H1 (cell line): ENCODE data around the gene DMGDH. TPM values are rescaled to one million over a fixed set of nuclear protein-coding genes. Genes with fewer than 3 reads are reported as not detected.

Experiments
- CTCF ChIA-PET: fragments of 300-600 bp; sonication (Branson Sonifier 250); formaldehyde crosslinking; loops from one replicate; lab custom pipeline; 2021; ENCODE audit not compliant: partially characterized antibody; lab: Charles Lee
- POLR2A ChIA-PET: fragments of 300-600 bp; sonication (Branson Sonifier 250); formaldehyde crosslinking; loops from one replicate; lab custom pipeline; 2021; ENCODE audit warnings: inconsistent platforms; ENCODE audit not compliant: partially characterized antibody; lab: Charles Lee
- DNase-seq, 2 experiments: peaks; one replicate each; pipeline versions ENCODE4 v3.0.0 to v3.0.0-alpha.2; 2010 to 2022; ENCODE audit warnings: low spot score in 2 of 2, low read depth in 1 of 2, mixed read lengths in 1 of 2
- FAIRE-seq: peaks from 2 replicates; lab custom pipeline; 2011; peaks lifted over from hg19 to GRCh38; lab: Jason Lieb, UNC
- H2AFZ ChIP-seq: 2 replicates; pipeline ENCODE4 v1.8.1; 2012; ENCODE audit warnings: low read length, inconsistent platforms
- H2AK5ac ChIP-seq: 2 replicates; pipeline ENCODE4 v1.6.1; 2013; ENCODE audit warnings: low read depth, low read length
- H2BK120ac ChIP-seq: replicated peaks from 2 replicates; pipeline ENCODE3; 2013; ENCODE audit warnings: low read depth, low read length, inconsistent platforms
- H2BK12ac ChIP-seq: 2 replicates; pipeline ENCODE4 v1.6.1; 2013; ENCODE audit warnings: low read depth, low read length
- H2BK15ac ChIP-seq: 2 replicates; pipeline ENCODE4 v1.6.1; 2013; ENCODE audit warnings: low read length
- H2BK20ac ChIP-seq: 2 replicates; pipeline ENCODE4 v1.6.1; 2013; ENCODE audit warnings: low read length
- H2BK5ac ChIP-seq: 2 replicates; pipeline ENCODE4 v1.6.1; 2013; ENCODE audit warnings: low read depth, low read length
- H3K14ac ChIP-seq: 2 replicates; pipeline ENCODE4 v1.6.1; 2013; ENCODE audit warnings: inconsistent platforms; ENCODE audit not compliant: insufficient read length
- H3K18ac ChIP-seq: 2 replicates; pipeline ENCODE4 v1.6.1; 2013; ENCODE audit warnings: low read length; ENCODE audit errors: extremely low read depth
- H3K23ac ChIP-seq: 2 replicates; pipeline ENCODE4 v1.6.1; 2013; ENCODE audit warnings: inconsistent platforms; ENCODE audit not compliant: insufficient read length
- H3K23me2 ChIP-seq: 2 replicates; pipeline ENCODE4 v1.6.1; 2013; ENCODE audit warnings: low read depth, low read length
- H3K27ac ChIP-seq: 2 replicates; pipeline ENCODE4 v1.6.1; 2011; ENCODE audit warnings: low read depth, low read length, inconsistent platforms
- H3K27me3 ChIP-seq, 4 experiments: replicated peaks in 1 of 4; 1 replicate in 1 of 4; 2 replicates in 3 of 4; pipeline versions ENCODE4 v1.6.1 to v1.8.1; 2011 to 2013; ENCODE audit warnings: low read length in 3 of 4, mild to moderate bottlenecking in 3 of 4, inconsistent platforms in 2 of 4, mixed read lengths in 2 of 4, moderate library complexity in 1 of 4; ENCODE audit not compliant: control insufficient read depth in 3 of 4, insufficient read depth in 3 of 4; ENCODE audit errors: extremely low read depth in 1 of 4
- H3K36me3 ChIP-seq, 4 experiments: 2 replicates each; pipeline versions ENCODE4 v1.6.1 to v1.8.1; 2011 to 2013; ENCODE audit warnings: mild to moderate bottlenecking in 4 of 4, low read length in 3 of 4, moderate library complexity in 2 of 4, control low read depth in 1 of 4, inconsistent platforms in 1 of 4; ENCODE audit not compliant: insufficient read depth in 4 of 4, control insufficient read depth in 2 of 4
- H3K4ac ChIP-seq: replicated peaks from 2 replicates; pipeline ENCODE3; 2013; ENCODE audit warnings: low read length, low read depth, mixed read lengths, inconsistent platforms; ENCODE audit not compliant: insufficient read length
- H3K4me1 ChIP-seq, 4 experiments: replicated peaks in 1 of 4; 1 replicate in 1 of 4; 2 replicates in 3 of 4; pipeline versions ENCODE4 v1.6.1 to v1.8.1; 2011 to 2013; ENCODE audit warnings: low read length in 3 of 4, inconsistent platforms in 2 of 4, mixed read lengths in 1 of 4; ENCODE audit not compliant: insufficient read depth in 4 of 4, control insufficient read depth in 3 of 4
- H3K4me2 ChIP-seq, 2 experiments: 2 replicates each; pipeline versions ENCODE4 v1.6.1 to v1.8.1; 2011 to 2013; ENCODE audit warnings: low read depth in 2 of 2, low read length in 2 of 2, control low read depth in 1 of 2, inconsistent platforms in 1 of 2, mild to moderate bottlenecking in 1 of 2; ENCODE audit not compliant: insufficient read depth in 1 of 2
- H3K4me3 ChIP-seq, 4 experiments: fragments of 200-600, 300-600 bp in 1 of 4; sonication (generic), shearing (Covaris generic), sonication (Bioruptor Twin) in 1 of 4; 2 replicates each; pipeline versions ENCODE4 v1.5.1 to v1.8.1; 2011 to 2016; ENCODE audit warnings: low read length in 4 of 4, low read depth in 3 of 4, control low read depth in 2 of 4, inconsistent platforms in 2 of 4, mild to moderate bottlenecking in 2 of 4, mixed read lengths in 1 of 4, moderate library complexity in 1 of 4; ENCODE audit not compliant: insufficient read depth in 2 of 4; ENCODE audit errors: extremely low read depth in 1 of 4
- H3K56ac ChIP-seq: replicated peaks from 2 replicates; pipeline ENCODE3; 2013; ENCODE audit warnings: low read depth, mild to moderate bottlenecking, mixed read lengths, low read length, inconsistent platforms; ENCODE audit not compliant: insufficient read length
- H3K79me1 ChIP-seq: 2 replicates; pipeline ENCODE4 v1.6.1; 2013; ENCODE audit warnings: low read depth, low read length, control low read depth
- H3K79me2 ChIP-seq, 2 experiments: 2 replicates each; pipeline versions ENCODE4 v1.6.1 to v1.8.1; 2012 to 2013; ENCODE audit warnings: low read length in 2 of 2, mild to moderate bottlenecking in 2 of 2, inconsistent platforms in 1 of 2; ENCODE audit not compliant: insufficient read depth in 2 of 2, control insufficient read depth in 1 of 2
- H3K9ac ChIP-seq, 4 experiments: replicated peaks in 1 of 4; 1 replicate in 1 of 4; 2 replicates in 3 of 4; pipeline versions ENCODE4 v1.6.1 to v1.8.1; 2011 to 2013; ENCODE audit warnings: low read depth in 3 of 4, low read length in 3 of 4, control low read depth in 2 of 4, mild to moderate bottlenecking in 2 of 4, moderate library complexity in 2 of 4, inconsistent platforms in 1 of 4; ENCODE audit errors: extremely low read depth in 1 of 4
- H3K9me3 ChIP-seq, 2 experiments: 2 replicates each; pipeline versions ENCODE4 v1.6.1 to v1.8.1; 2012 to 2013; ENCODE audit warnings: mild to moderate bottlenecking in 2 of 2, moderate library complexity in 2 of 2, control low read depth in 1 of 2, inconsistent platforms in 1 of 2, low read depth in 1 of 2, low read length in 1 of 2, mixed read lengths in 1 of 2; ENCODE audit not compliant: insufficient read depth in 2 of 2
- H4K20me1 ChIP-seq, 2 experiments: replicated peaks in 1 of 2; 2 replicates each; pipeline versions ENCODE3 to v1.8.1; 2011 to 2013; ENCODE audit warnings: inconsistent platforms in 2 of 2, low read length in 2 of 2, mild to moderate bottlenecking in 1 of 2; ENCODE audit not compliant: insufficient read depth in 2 of 2, control insufficient read depth in 1 of 2
- H4K5ac ChIP-seq: 2 replicates; pipeline ENCODE4 v1.6.1; 2013; ENCODE audit warnings: low read length, low read depth, mixed read lengths, inconsistent platforms; ENCODE audit not compliant: insufficient read length
- H4K8ac ChIP-seq: 2 replicates; pipeline ENCODE4 v1.8.0; 2013; ENCODE audit warnings: mild to moderate bottlenecking, moderate library complexity, low read length, inconsistent platforms; ENCODE audit not compliant: insufficient read depth; ENCODE audit errors: extremely low read depth
- H4K91ac ChIP-seq: replicated peaks from 2 replicates; pipeline ENCODE3; 2013; ENCODE audit warnings: low read length, mixed read lengths, inconsistent platforms; ENCODE audit not compliant: insufficient read length
- ATF3 ChIP-seq: IDR thresholded peaks from 2 replicates; pipeline ENCODE4 v1.6.1; 2011; ENCODE audit warnings: low read depth, mild to moderate bottlenecking, low read length; ENCODE audit not compliant: insufficient read depth
- BACH1 ChIP-seq: IDR thresholded peaks from 2 replicates; pipeline ENCODE4 v1.6.1; 2012; ENCODE audit warnings: low read length, improper control_type of control experiment
- CHD1 ChIP-seq: IDR thresholded peaks from 2 replicates; pipeline ENCODE4 v1.6.1; 2012; ENCODE audit warnings: low read depth, low read length, improper control_type of control experiment
- CREB1 ChIP-seq: IDR thresholded peaks from 2 replicates; pipeline ENCODE4 v1.6.1; 2012; ENCODE audit warnings: inconsistent platforms
- EZH2 ChIP-seq: fragments of 200-600 bp; sonication (generic); IDR thresholded peaks from 2 replicates; pipeline ENCODE4 v1.7.1; 2012; ENCODE audit warnings: low read depth, mild to moderate bottlenecking, moderate library complexity, low read length, inconsistent platforms; ENCODE audit not compliant: severe bottlenecking
- HDAC6 ChIP-seq: IDR thresholded peaks from one replicate; pipeline ENCODE4 v1.7.1; 2012; ENCODE audit warnings: low read depth, mild to moderate bottlenecking, inconsistent platforms, low read length, moderate library complexity
- JUN ChIP-seq: IDR thresholded peaks from 2 replicates; pipeline ENCODE4 v1.6.1; 2011; ENCODE audit warnings: low read depth, mild to moderate bottlenecking, improper control_type of control experiment, low read length
- JUND ChIP-seq: IDR thresholded peaks from 2 replicates; pipeline ENCODE4 v1.6.1; 2011; ENCODE audit warnings: mild to moderate bottlenecking, improper control_type of control experiment, low read length
- KDM1A ChIP-seq: fragments of 200-600, 300-600 bp; sonication (generic); IDR thresholded peaks from 2 replicates; pipeline ENCODE4 v1.7.1; 2016; ENCODE audit warnings: mild to moderate bottlenecking, low read length, borderline replicate concordance
- NANOG ChIP-seq: IDR thresholded peaks from 2 replicates; pipeline ENCODE4 v1.6.1; 2011; ENCODE audit warnings: low read length, low read depth, mild to moderate bottlenecking, inconsistent platforms; ENCODE audit not compliant: insufficient read depth, poor library complexity, severe bottlenecking
- RNF2 ChIP-seq: fragments of 200-900, 300-1000 bp; sonication (generic); IDR thresholded peaks from 2 replicates; pipeline ENCODE4 v1.7.1; 2016; ENCODE audit warnings: borderline replicate concordance, low read depth, mild to moderate bottlenecking, antibody characterized with exemption, low read length; ENCODE audit not compliant: poor library complexity, severe bottlenecking; ENCODE audit errors: missing control alignments
- SP4 ChIP-seq: IDR thresholded peaks from 2 replicates; pipeline ENCODE4 v1.6.1; 2012; ENCODE audit warnings: low read length, inconsistent platforms
- YY1 ChIP-seq: IDR thresholded peaks from 2 replicates; pipeline ENCODE4 v1.6.1; 2011; ENCODE audit warnings: low read depth, mild to moderate bottlenecking, low read length
- WGBS, 2 experiments: shearing (Covaris generic) in 1 of 2; methylation state at CpG; one replicate each; pipeline versions ENCODE4 v1.1.6 to v1.1.7; 2013 to 2015; ENCODE audit warnings: low lambda C conversion rate in 2 of 2, mixed read lengths in 2 of 2, inconsistent platforms in 1 of 2, low coverage in 1 of 2, missing lambda C conversion rate in 1 of 2; ENCODE audit not compliant: insufficient replicate concordance in 2 of 2, insufficient coverage in 1 of 2, insufficient read length in 1 of 2; ENCODE audit errors: extremely low coverage in 1 of 2, missing lambda C conversion rate in 1 of 2; 5-methylcytosine and 5-hydroxymethylcytosine counted together
- polyA plus RNA-seq, 7 experiments: library from polyadenylated mRNA; depleted of rRNA in 3 of 7; stranded (reverse) in 5 of 7; unstranded in 2 of 7; fragments of >200 nt in 5 of 7; fragments of 200-250 nt in 2 of 7; gene quantifications; 1 replicate in 5 of 7; 2 replicates in 1 of 7; 4 replicates in 1 of 7; pipeline versions ENCODE4 v1.2.1 to v1.2.3, GENCODE V29; 2011 to 2013; ENCODE audit warnings: missing spikeins in 2 of 7, mixed read lengths in 2 of 7
- total RNA-seq: library from RNA; stranded (reverse); fragmentation: NEBNext Ultra II Directional; extraction: Animal tissue kit (Norgen Biotek cat#: 25700); gene quantifications from 2 replicates; pipeline ENCODE4 v1.2.1, GENCODE V29; 2021

Gene DMGDH
- total and polyA plus RNA-seq, 2 of the 8 experiments (the other 6 are each of a cell fraction or from before 2014, with no cell fraction given), result 0.15 TPM; not detected in 1

- WGBS, 2 experiments, result 94% methylated on average over 1 of the region's 1 CpG; no CpG with 5 or more reads in 1 of the 2 experiments
- no peak overlapping the region for H3K14ac ChIP-seq
- H3K23ac ChIP-seq, result no peak overlapping the region
- H3K4me2 ChIP-seq, result no peak overlapping the region
- no peak overlapping the region for H2BK5ac ChIP-seq
- H3K79me2 ChIP-seq, result no peaks in the 10 kb centered on the region
- H2BK20ac ChIP-seq, result no peak overlapping the region
- no peak for DNase-seq
- H3K9ac ChIP-seq, result no peak overlapping the region
- ChIA-PET POLR2A (no interaction called here), CTCF (interaction anchor here (1.1 kb wide), 1 partner anchor 1052 kb away, joined by 3 read pairs; no protein-coding TSS in a partner anchor)
- no peak overlapping the region for H2AFZ ChIP-seq
- no peak overlapping the region for H2AK5ac ChIP-seq
- no peak overlapping the region for H4K91ac ChIP-seq
- H3K9me3 ChIP-seq, result no peaks in the 10 kb centered on the region
- FAIRE-seq, result no peak
- no peaks in the 10 kb centered on the region for H3K27me3 ChIP-seq
- no peak overlapping the region for H3K27ac ChIP-seq
- H3K18ac ChIP-seq, result no peak overlapping the region
- no peaks in the 10 kb centered on the region for H4K20me1 ChIP-seq
- H3K56ac ChIP-seq, result no peak overlapping the region
- H2BK12ac ChIP-seq, result no peak overlapping the region
- H2BK15ac ChIP-seq, result no peak overlapping the region
- H3K4ac ChIP-seq, result no peak overlapping the region
- H3K79me1 ChIP-seq, result no peaks in the 10 kb centered on the region
- H4K5ac ChIP-seq, result no peak overlapping the region
- H2BK120ac ChIP-seq, result no peak overlapping the region
- no peak overlapping the region for H3K4me3 ChIP-seq
- H3K36me3 ChIP-seq, result no peaks in the 10 kb centered on the region
- H3K4me1 ChIP-seq, result no peaks in the 10 kb centered on the region
- no peaks in the 10 kb centered on the region for H3K23me2 ChIP-seq
- no peak for TF ChIP-seq BACH1
- TF ChIP-seq KDM1A, result no peak
- no peak for TF ChIP-seq YY1
- TF ChIP-seq JUN, result no peak
- no peak for TF ChIP-seq NANOG
- TF ChIP-seq ATF3, result no peak
- TF ChIP-seq SP4, result no peak
- TF ChIP-seq CREB1, result no peak
- no peak for TF ChIP-seq HDAC6
- TF ChIP-seq CHD1, result no peak
- no peak for TF ChIP-seq EZH2
- TF ChIP-seq JUND, result no peak
- no peak for TF ChIP-seq RNF2
- no peak overlapping the region for H4K8ac ChIP-seq
These were observed 38.0 kb downstream of the DMGDH start for GRCh38 chr5:79031485-79031867.
